H1 (cell line): Measurements from ENCODE around the gene RALGAPA2. TPM values are rescaled to one million over a fixed set of nuclear protein-coding genes. Genes with fewer than 3 reads are reported as not detected.

ENCODE experiments used
- CTCF ChIA-PET: fragments of 300-600 bp; sonication (Branson Sonifier 250); formaldehyde crosslinking; loops from one replicate; lab custom pipeline; 2021; ENCODE audit not compliant: partially characterized antibody; lab: Charles Lee
- POLR2A ChIA-PET: fragments of 300-600 bp; sonication (Branson Sonifier 250); formaldehyde crosslinking; loops from one replicate; lab custom pipeline; 2021; ENCODE audit warnings: inconsistent platforms; ENCODE audit not compliant: partially characterized antibody; lab: Charles Lee
- DNase-seq, 2 experiments: peaks; one replicate each; pipeline versions ENCODE4 v3.0.0 to v3.0.0-alpha.2; 2010 to 2022; ENCODE audit warnings: low spot score in 2 of 2, low read depth in 1 of 2, mixed read lengths in 1 of 2
- FAIRE-seq: peaks from 2 replicates; lab custom pipeline; 2011; peaks lifted over from hg19 to GRCh38; lab: Jason Lieb, UNC
- H2AFZ ChIP-seq: 2 replicates; pipeline ENCODE4 v1.8.1; 2012; ENCODE audit warnings: low read length, inconsistent platforms
- H2AK5ac ChIP-seq: 2 replicates; pipeline ENCODE4 v1.6.1; 2013; ENCODE audit warnings: low read depth, low read length
- H2BK120ac ChIP-seq: replicated peaks from 2 replicates; pipeline ENCODE3; 2013; ENCODE audit warnings: low read depth, low read length, inconsistent platforms
- H2BK12ac ChIP-seq: 2 replicates; pipeline ENCODE4 v1.6.1; 2013; ENCODE audit warnings: low read depth, low read length
- H2BK15ac ChIP-seq: 2 replicates; pipeline ENCODE4 v1.6.1; 2013; ENCODE audit warnings: low read length
- H2BK20ac ChIP-seq: 2 replicates; pipeline ENCODE4 v1.6.1; 2013; ENCODE audit warnings: low read length
- H2BK5ac ChIP-seq: 2 replicates; pipeline ENCODE4 v1.6.1; 2013; ENCODE audit warnings: low read depth, low read length
- H3K14ac ChIP-seq: 2 replicates; pipeline ENCODE4 v1.6.1; 2013; ENCODE audit warnings: inconsistent platforms; ENCODE audit not compliant: insufficient read length
- H3K18ac ChIP-seq: 2 replicates; pipeline ENCODE4 v1.6.1; 2013; ENCODE audit warnings: low read length; ENCODE audit errors: extremely low read depth
- H3K23ac ChIP-seq: 2 replicates; pipeline ENCODE4 v1.6.1; 2013; ENCODE audit warnings: inconsistent platforms; ENCODE audit not compliant: insufficient read length
- H3K23me2 ChIP-seq: 2 replicates; pipeline ENCODE4 v1.6.1; 2013; ENCODE audit warnings: low read depth, low read length
- H3K27ac ChIP-seq: 2 replicates; pipeline ENCODE4 v1.6.1; 2011; ENCODE audit warnings: low read depth, low read length, inconsistent platforms
- H3K27me3 ChIP-seq, 4 experiments: replicated peaks in 1 of 4; 1 replicate in 1 of 4; 2 replicates in 3 of 4; pipeline versions ENCODE4 v1.6.1 to v1.8.1; 2011 to 2013; ENCODE audit warnings: low read length in 3 of 4, mild to moderate bottlenecking in 3 of 4, inconsistent platforms in 2 of 4, mixed read lengths in 2 of 4, moderate library complexity in 1 of 4; ENCODE audit not compliant: control insufficient read depth in 3 of 4, insufficient read depth in 3 of 4; ENCODE audit errors: extremely low read depth in 1 of 4
- H3K36me3 ChIP-seq, 4 experiments: 2 replicates each; pipeline versions ENCODE4 v1.6.1 to v1.8.1; 2011 to 2013; ENCODE audit warnings: mild to moderate bottlenecking in 4 of 4, low read length in 3 of 4, moderate library complexity in 2 of 4, control low read depth in 1 of 4, inconsistent platforms in 1 of 4; ENCODE audit not compliant: insufficient read depth in 4 of 4, control insufficient read depth in 2 of 4
- H3K4ac ChIP-seq: replicated peaks from 2 replicates; pipeline ENCODE3; 2013; ENCODE audit warnings: low read length, low read depth, mixed read lengths, inconsistent platforms; ENCODE audit not compliant: insufficient read length
- H3K4me1 ChIP-seq, 4 experiments: replicated peaks in 1 of 4; 1 replicate in 1 of 4; 2 replicates in 3 of 4; pipeline versions ENCODE4 v1.6.1 to v1.8.1; 2011 to 2013; ENCODE audit warnings: low read length in 3 of 4, inconsistent platforms in 2 of 4, mixed read lengths in 1 of 4; ENCODE audit not compliant: insufficient read depth in 4 of 4, control insufficient read depth in 3 of 4
- H3K4me2 ChIP-seq, 2 experiments: 2 replicates each; pipeline versions ENCODE4 v1.6.1 to v1.8.1; 2011 to 2013; ENCODE audit warnings: low read depth in 2 of 2, low read length in 2 of 2, control low read depth in 1 of 2, inconsistent platforms in 1 of 2, mild to moderate bottlenecking in 1 of 2; ENCODE audit not compliant: insufficient read depth in 1 of 2
- H3K4me3 ChIP-seq, 4 experiments: fragments of 200-600, 300-600 bp in 1 of 4; sonication (generic), shearing (Covaris generic), sonication (Bioruptor Twin) in 1 of 4; 2 replicates each; pipeline versions ENCODE4 v1.5.1 to v1.8.1; 2011 to 2016; ENCODE audit warnings: low read length in 4 of 4, low read depth in 3 of 4, control low read depth in 2 of 4, inconsistent platforms in 2 of 4, mild to moderate bottlenecking in 2 of 4, mixed read lengths in 1 of 4, moderate library complexity in 1 of 4; ENCODE audit not compliant: insufficient read depth in 2 of 4; ENCODE audit errors: extremely low read depth in 1 of 4
- H3K56ac ChIP-seq: replicated peaks from 2 replicates; pipeline ENCODE3; 2013; ENCODE audit warnings: low read depth, mild to moderate bottlenecking, mixed read lengths, low read length, inconsistent platforms; ENCODE audit not compliant: insufficient read length
- H3K79me1 ChIP-seq: 2 replicates; pipeline ENCODE4 v1.6.1; 2013; ENCODE audit warnings: low read depth, low read length, control low read depth
- H3K79me2 ChIP-seq, 2 experiments: 2 replicates each; pipeline versions ENCODE4 v1.6.1 to v1.8.1; 2012 to 2013; ENCODE audit warnings: low read length in 2 of 2, mild to moderate bottlenecking in 2 of 2, inconsistent platforms in 1 of 2; ENCODE audit not compliant: insufficient read depth in 2 of 2, control insufficient read depth in 1 of 2
- H3K9ac ChIP-seq, 4 experiments: replicated peaks in 1 of 4; 1 replicate in 1 of 4; 2 replicates in 3 of 4; pipeline versions ENCODE4 v1.6.1 to v1.8.1; 2011 to 2013; ENCODE audit warnings: low read depth in 3 of 4, low read length in 3 of 4, control low read depth in 2 of 4, mild to moderate bottlenecking in 2 of 4, moderate library complexity in 2 of 4, inconsistent platforms in 1 of 4; ENCODE audit errors: extremely low read depth in 1 of 4
- H3K9me3 ChIP-seq, 2 experiments: 2 replicates each; pipeline versions ENCODE4 v1.6.1 to v1.8.1; 2012 to 2013; ENCODE audit warnings: mild to moderate bottlenecking in 2 of 2, moderate library complexity in 2 of 2, control low read depth in 1 of 2, inconsistent platforms in 1 of 2, low read depth in 1 of 2, low read length in 1 of 2, mixed read lengths in 1 of 2; ENCODE audit not compliant: insufficient read depth in 2 of 2
- H4K20me1 ChIP-seq, 2 experiments: replicated peaks in 1 of 2; 2 replicates each; pipeline versions ENCODE3 to v1.8.1; 2011 to 2013; ENCODE audit warnings: inconsistent platforms in 2 of 2, low read length in 2 of 2, mild to moderate bottlenecking in 1 of 2; ENCODE audit not compliant: insufficient read depth in 2 of 2, control insufficient read depth in 1 of 2
- H4K5ac ChIP-seq: 2 replicates; pipeline ENCODE4 v1.6.1; 2013; ENCODE audit warnings: low read length, low read depth, mixed read lengths, inconsistent platforms; ENCODE audit not compliant: insufficient read length
- H4K8ac ChIP-seq: 2 replicates; pipeline ENCODE4 v1.8.0; 2013; ENCODE audit warnings: mild to moderate bottlenecking, moderate library complexity, low read length, inconsistent platforms; ENCODE audit not compliant: insufficient read depth; ENCODE audit errors: extremely low read depth
- H4K91ac ChIP-seq: replicated peaks from 2 replicates; pipeline ENCODE3; 2013; ENCODE audit warnings: low read length, mixed read lengths, inconsistent platforms; ENCODE audit not compliant: insufficient read length
- BCL11A ChIP-seq, 2 experiments: IDR thresholded peaks; one replicate each; pipeline ENCODE4 v1.6.1; 2011; ENCODE audit warnings: low read depth in 2 of 2, low read length in 2 of 2, mild to moderate bottlenecking in 2 of 2
- WGBS, 2 experiments: shearing (Covaris generic) in 1 of 2; methylation state at CpG; one replicate each; pipeline versions ENCODE4 v1.1.6 to v1.1.7; 2013 to 2015; ENCODE audit warnings: low lambda C conversion rate in 2 of 2, mixed read lengths in 2 of 2, inconsistent platforms in 1 of 2, low coverage in 1 of 2, missing lambda C conversion rate in 1 of 2; ENCODE audit not compliant: insufficient replicate concordance in 2 of 2, insufficient coverage in 1 of 2, insufficient read length in 1 of 2; ENCODE audit errors: extremely low coverage in 1 of 2, missing lambda C conversion rate in 1 of 2; 5-methylcytosine and 5-hydroxymethylcytosine counted together
- polyA plus RNA-seq, 7 experiments: library from polyadenylated mRNA; depleted of rRNA in 3 of 7; stranded (reverse) in 5 of 7; unstranded in 2 of 7; fragments of >200 nt in 5 of 7; fragments of 200-250 nt in 2 of 7; gene quantifications; 1 replicate in 5 of 7; 2 replicates in 1 of 7; 4 replicates in 1 of 7; pipeline versions ENCODE4 v1.2.1 to v1.2.3, GENCODE V29; 2011 to 2013; ENCODE audit warnings: missing spikeins in 2 of 7, mixed read lengths in 2 of 7
- total RNA-seq: library from RNA; stranded (reverse); fragmentation: NEBNext Ultra II Directional; extraction: Animal tissue kit (Norgen Biotek cat#: 25700); gene quantifications from 2 replicates; pipeline ENCODE4 v1.2.1, GENCODE V29; 2021

The RALGAPA2 gene
- total and polyA plus RNA-seq, 2 of the 8 experiments (the other 6 are each of a cell fraction or from before 2014, with no cell fraction given) = 5.1 to 25.5 TPM

DNA sequence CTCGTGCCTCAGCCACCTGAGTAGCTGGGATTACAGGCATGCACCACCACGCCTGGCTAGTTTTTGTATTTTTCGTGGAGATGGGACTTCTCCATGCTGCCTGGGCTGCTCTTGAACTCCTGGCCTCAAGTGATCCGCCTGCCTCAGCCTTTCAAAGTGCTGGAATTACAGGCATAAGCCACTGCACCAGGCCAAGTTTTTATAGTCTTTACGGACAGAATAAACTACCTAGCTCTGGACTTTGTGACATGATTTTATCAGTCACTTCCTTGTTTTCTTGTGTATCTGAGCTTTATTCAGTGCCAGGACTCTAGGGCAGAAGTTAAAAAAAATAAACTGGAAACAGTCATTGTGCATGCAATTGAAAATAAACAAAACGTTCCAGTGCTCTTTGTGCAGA is 46.7 kb upstream of the RALGAPA2 start:
- Histone ChIP-seq H3K4me1 (no peaks in the 10 kb centered on the region), H2AK5ac (no peak overlapping the region), H2BK5ac (no peak overlapping the region), H3K9me3 (no peaks in the 10 kb centered on the region), H4K8ac (no peak overlapping the region), H3K56ac (no peak overlapping the region), H2BK15ac (no peak overlapping the region), H3K18ac (no peak overlapping the region), H2BK20ac (no peak overlapping the region), H3K27me3 (no peaks in the 10 kb centered on the region), H3K27ac (no peak overlapping the region), H3K14ac (no peak overlapping the region), H2AFZ (no peak overlapping the region), H3K36me3 (no peaks in the 10 kb centered on the region), H3K9ac (no peak overlapping the region), H2BK12ac (no peak overlapping the region), H3K79me1 (no peaks in the 10 kb centered on the region), H3K4ac (no peak overlapping the region), H3K23ac (no peak overlapping the region), H4K5ac (no peak overlapping the region), H4K91ac (no peak overlapping the region), H2BK120ac (no peak overlapping the region), H3K79me2 (no peaks in the 10 kb centered on the region), H3K4me2 (no peak overlapping the region), H3K4me3 (no peak overlapping the region), H3K23me2 (no peaks in the 10 kb centered on the region), H4K20me1 (no peaks in the 10 kb centered on the region)
- DNase-seq (no peak), FAIRE-seq (no peak)
- 86% methylated on average over 6 of the region's 6 CpGs; no CpG with 5 or more reads in 1 of the 2 experiments for WGBS, 2 experiments
- POLR2A ChIA-PET = no interaction called here
- CTCF ChIA-PET = interaction anchor here (1.3 kb wide), 1 partner anchor 13 kb away, joined by 3 read pairs; no protein-coding TSS in a partner anchor
- no peak for TF ChIP-seq BCL11A (IDR thresholded peaks at IDR 0.05; ENCODE audit: low read depth in 2 of 2, low read length in 2 of 2)
